AG09319 (cell line): ENCODE measurements around the gene SNAP23.

Experiments
- DNase-seq: peaks from one replicate; pipeline ENCODE4 v3.0.0-alpha.2; 2010; ENCODE audit warnings: low read depth; ENCODE audit errors: extremely low read depth
- CTCF ChIP-seq: IDR thresholded peaks from 2 replicates; pipeline ENCODE4 v1.5.1; 2011; ENCODE audit warnings: low read depth, mild to moderate bottlenecking, inconsistent platforms, low read length, moderate library complexity

The SNAP23 gene

GRCh38 chr15:42510258-42511006 lies 15.0 kb downstream of the SNAP23 start:
- TF ChIP-seq CTCF, result no peak
- no peak for DNase-seq

- DNase-seq, result no peak
- TF ChIP-seq CTCF, result no peak
Measured at GRCh38 chr15:42511007-42511391, 15.6 kb downstream of the SNAP23 start.

- no peak for TF ChIP-seq CTCF
- DNase-seq, result no peak
Measured at GRCh38 chr15:42523331-42523730, 27.9 kb downstream of the SNAP23 start.

- TF ChIP-seq CTCF, result no peak
- DNase-seq, result no peak
Measured at GRCh38 chr15:42528970-42529369, 33.5 kb downstream of the SNAP23 start.

GRCh38 chr15:42533246-42533645 lies 37.8 kb downstream of the SNAP23 start:
- no peak for TF ChIP-seq CTCF

GRCh38 chr15:42544853-42545629 lies 49.6 kb downstream of the SNAP23 start:
- DNase-seq, result no peak

More at GRCh38 chr15:42533246-42533645, 37.8 kb downstream of the SNAP23 start:
- DNase-seq, result no peak

More at GRCh38 chr15:42544853-42545629, 49.6 kb downstream of the SNAP23 start:
- no peak for TF ChIP-seq CTCF
